Measurements from ENCODE around the gene SYNE4. TPM values are rescaled to one million over a fixed set of nuclear protein-coding genes. Genes with fewer than 3 reads are reported as not detected.

Gene SYNE4
- total RNA-seq, 1 donor from 2014 or later = under 0.01 TPM

DNA sequence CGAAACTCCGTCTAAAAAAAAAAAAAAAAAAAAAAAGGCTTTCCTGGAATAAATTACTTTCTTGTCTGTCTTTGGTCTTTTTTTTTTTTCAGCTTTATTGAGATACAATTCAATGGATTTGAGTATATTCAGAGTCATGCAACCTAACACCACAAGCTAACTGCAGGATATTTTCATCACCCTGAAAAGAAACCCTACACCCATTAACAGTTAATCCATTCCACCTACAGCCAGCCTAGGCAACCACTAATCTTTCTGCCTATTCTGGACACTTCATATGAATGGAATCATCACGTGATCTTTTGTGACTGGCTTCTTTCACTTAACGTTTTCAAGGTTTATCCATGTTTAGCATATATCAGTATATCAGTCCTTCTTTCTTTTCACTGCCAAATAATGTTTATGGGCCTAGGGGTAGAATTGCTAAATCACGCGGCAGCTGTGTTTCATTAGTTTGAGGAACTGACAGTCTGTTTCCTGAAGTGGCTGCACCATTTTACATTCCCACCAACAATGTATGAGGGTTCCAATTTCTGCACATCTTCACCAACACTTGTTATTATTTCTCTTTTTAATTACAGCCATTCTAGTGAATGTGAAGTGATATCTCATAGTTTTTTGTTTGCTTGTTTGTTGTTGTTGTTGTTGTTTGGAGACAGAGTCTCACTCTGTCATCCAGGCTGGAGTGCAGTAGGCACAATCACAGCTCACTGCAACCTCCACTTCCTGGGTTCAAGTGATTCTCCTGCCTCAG, 52.6 kb downstream of the SYNE4 start:
- DNase-seq (ENCODE audit: low read depth, low spot score) = no peak

Other genes with a start within 250 kb of the SYNE4 start
- gene ARHGAP33, start 233.2 kb downstream of the SYNE4 start, total RNA-seq = 2.6 and 2.7 TPM in 2 replicates
- not detected in 2 replicates for gene PRODH2, start 196.0 kb downstream of the SYNE4 start, total RNA-seq
- gene NPHS1, start 156.3 kb downstream of the SYNE4 start, total RNA-seq = not detected in 2 replicates
- 0.04 TPM in 1 of 2 replicates, not detected in the other for gene KIRREL2, start 151.9 kb downstream of the SYNE4 start, total RNA-seq
- gene APLP1, start 140.2 kb downstream of the SYNE4 start, total RNA-seq = 2.4 and 4.0 TPM in 2 replicates
- gene NFKBID, start 108.3 kb downstream of the SYNE4 start, total RNA-seq = 2.0 and 3.4 TPM in 2 replicates
- gene HCST, start 106.3 kb downstream of the SYNE4 start, total RNA-seq = not detected in 2 replicates
- gene TYROBP, start 100.5 kb downstream of the SYNE4 start, total RNA-seq = not detected in 2 replicates
- 2.6 and 3.0 TPM in 2 replicates for gene LRFN3, start 72.4 kb downstream of the SYNE4 start, total RNA-seq
- gene SDHAF1, start 13.6 kb downstream of the SYNE4 start, total RNA-seq = 7.4 and 11.3 TPM in 2 replicates
- 8.6 and 10.3 TPM in 2 replicates for gene ALKBH6, start 5.4 kb upstream of the SYNE4 start, total RNA-seq
- gene CLIP3, start 24.1 kb upstream of the SYNE4 start, total RNA-seq = 2.3 and 2.6 TPM in 2 replicates
- gene THAP8, start 45.5 kb upstream of the SYNE4 start, total RNA-seq = 0.92 and 1.0 TPM in 2 replicates
- 4.5 and 7.5 TPM in 2 replicates for gene WDR62, start 46.1 kb upstream of the SYNE4 start, total RNA-seq
- gene OVOL3, start 102.3 kb upstream of the SYNE4 start, total RNA-seq = not detected in 2 replicates
- 109 and 122 TPM in 2 replicates for gene POLR2I, start 106.1 kb upstream of the SYNE4 start, total RNA-seq
- 196 and 223 TPM in 2 replicates for gene TBCB, start 106.7 kb upstream of the SYNE4 start, total RNA-seq
- 308 and 425 TPM in 2 replicates for gene CAPNS1, start 131.3 kb upstream of the SYNE4 start, total RNA-seq
- gene COX7A1, start 143.6 kb upstream of the SYNE4 start, total RNA-seq = 6.6 and 10.8 TPM in 2 replicates
- 3.9 and 6.6 TPM in 2 replicates for gene ZNF565, start 205.9 kb upstream of the SYNE4 start, total RNA-seq
- 99.3 and 102 TPM in 2 replicates for gene ZNF146, start 206.3 kb upstream of the SYNE4 start, total RNA-seq